ENCODE measurements around the gene SPIRE1. TPM values are rescaled to one million over a fixed set of nuclear protein-coding genes. Genes with fewer than 3 reads are reported as not detected.

Gene SPIRE1
- total RNA-seq, 1 experiment from 2014 or later, result 16.6 TPM

DNA sequence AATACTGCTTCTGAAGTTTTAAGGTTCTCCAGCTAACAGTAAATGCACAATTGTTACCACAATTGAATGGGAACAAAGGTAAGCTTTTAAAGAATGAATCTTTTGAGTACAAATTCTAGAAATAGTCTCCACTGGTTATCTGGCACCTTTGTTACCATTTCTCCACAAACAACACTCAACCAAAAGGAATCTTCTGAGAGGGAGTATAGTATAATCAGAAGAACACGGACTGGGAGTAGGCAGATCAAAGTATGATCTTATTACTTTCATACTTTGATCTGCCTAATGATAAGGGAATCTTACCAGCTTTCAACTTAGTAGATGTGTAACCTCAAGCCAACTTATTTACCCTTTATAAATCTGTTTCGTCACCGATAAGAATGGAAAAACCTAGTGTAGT is 43.3 kb upstream of the SPIRE1 start:
- peaks cover 5% of the 10 kb centered on the region for H3K79me1 ChIP-seq (ENCODE audit: insufficient read depth, low read depth, low read length, poor library complexity, severe bottlenecking)
- H3K4ac ChIP-seq (ENCODE audit: low read depth, low read length), result no peak overlapping the region
- H3K4me2 ChIP-seq (ENCODE audit: insufficient read depth, insufficient read length, low read length), result peak overlapping the region; percentile 89
- no peak overlapping the region for H4K8ac ChIP-seq (replicated peaks; ENCODE audit: insufficient read length, low read depth, low read length)
- no peak overlapping the region for H4K5ac ChIP-seq (ENCODE audit: insufficient read length, low read depth, low read length)
- H3K27ac ChIP-seq (ENCODE audit: insufficient read length, low read depth, low read length), result no peak overlapping the region
- H3K9me3 Mint-ChIP-seq, result peaks cover 3 to 4% of the 10 kb centered on the region in 2 experiments; a peak in 2 of 5 replicates
- no peak overlapping the region for H2BK120ac ChIP-seq (ENCODE audit: low read depth, low read length, poor library complexity, severe bottlenecking)
- H2BK5ac ChIP-seq (ENCODE audit: insufficient read length, low read length), result no peak overlapping the region
- H3K36me3 Mint-ChIP-seq (ENCODE audit: insufficient read depth in 1 of 3, low read depth in 3 of 3), result peaks cover 11 to 36% (median 27%) of the 10 kb centered on the region in 3 experiments; a peak in 6 of 7 replicates
- no peak overlapping the region for H2BK15ac ChIP-seq (ENCODE audit: low read depth, low read length)
- no peaks in the 10 kb centered on the region for H4K20me1 ChIP-seq (ENCODE audit: control insufficient read depth, insufficient read depth, insufficient read length)
- peaks cover 7% of the 10 kb centered on the region for H3K23me2 ChIP-seq (ENCODE audit: insufficient read length, low read depth, low read length, poor library complexity, severe bottlenecking)
- H3K27ac Mint-ChIP-seq, result no peak overlapping the region
- H3K23ac ChIP-seq (ENCODE audit: insufficient read length, low read depth, low read length), result no peak overlapping the region
- no peak overlapping the region for H2BK20ac ChIP-seq (ENCODE audit: low read depth, low read length, poor library complexity, severe bottlenecking)
- H3K14ac ChIP-seq (ENCODE audit: insufficient read depth, low read length), result no peak overlapping the region
- peaks cover 22 to 27% of the 10 kb centered on the region in 2 experiments for H3K4me1 Mint-ChIP-seq
- no peaks in the 10 kb centered on the region for H3K27me3 Mint-ChIP-seq (ENCODE audit: low read depth)
- H4K91ac ChIP-seq (ENCODE audit: insufficient read length, low read depth, low read length), result no peak overlapping the region
- H2AFZ ChIP-seq (ENCODE audit: low read length), result no peak overlapping the region
- H3K4me3 Mint-ChIP-seq, result peak overlapping the region; percentile 99
- no peaks in the 10 kb centered on the region; the same call in 1 of the 2 replicates for H3K4me1 ChIP-seq (ENCODE audit: insufficient read depth, low read length)
- no CpG with 5 or more reads among the region's 3 CpGs for WGBS (ENCODE audit: extremely low coverage, insufficient read length, low lambda C conversion rate)
- TF ChIP-seq, protein P1, sequence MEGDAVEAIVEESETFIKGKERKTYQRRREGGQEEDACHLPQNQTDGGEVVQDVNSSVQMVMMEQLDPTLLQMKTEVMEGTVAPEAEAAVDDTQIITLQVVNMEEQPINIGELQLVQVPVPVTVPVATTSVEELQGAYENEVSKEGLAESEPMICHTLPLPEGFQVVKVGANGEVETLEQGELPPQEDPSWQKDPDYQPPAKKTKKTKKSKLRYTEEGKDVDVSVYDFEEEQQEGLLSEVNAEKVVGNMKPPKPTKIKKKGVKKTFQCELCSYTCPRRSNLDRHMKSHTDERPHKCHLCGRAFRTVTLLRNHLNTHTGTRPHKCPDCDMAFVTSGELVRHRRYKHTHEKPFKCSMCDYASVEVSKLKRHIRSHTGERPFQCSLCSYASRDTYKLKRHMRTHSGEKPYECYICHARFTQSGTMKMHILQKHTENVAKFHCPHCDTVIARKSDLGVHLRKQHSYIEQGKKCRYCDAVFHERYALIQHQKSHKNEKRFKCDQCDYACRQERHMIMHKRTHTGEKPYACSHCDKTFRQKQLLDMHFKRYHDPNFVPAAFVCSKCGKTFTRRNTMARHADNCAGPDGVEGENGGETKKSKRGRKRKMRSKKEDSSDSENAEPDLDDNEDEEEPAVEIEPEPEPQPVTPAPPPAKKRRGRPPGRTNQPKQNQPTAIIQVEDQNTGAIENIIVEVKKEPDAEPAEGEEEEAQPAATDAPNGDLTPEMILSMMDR (conservative IDR thresholded peaks at IDR 0.05), result no peak
- no peaks in the 10 kb centered on the region; the same call in 1 of the 2 replicates for H3K27me3 ChIP-seq (ENCODE audit: insufficient read depth, low read length)
- H3K9me3 ChIP-seq (ENCODE audit: control insufficient read depth, low read depth, low read length), result no peaks in the 10 kb centered on the region
- no peak overlapping the region for H2BK12ac ChIP-seq (ENCODE audit: insufficient read length, low read depth, low read length)
- H3K79me2 ChIP-seq (ENCODE audit: insufficient read depth, low read length), result peaks cover 22% of the 10 kb centered on the region; the same call in 1 of the 2 replicates
- H3K9ac ChIP-seq (ENCODE audit: extremely low read depth, insufficient read length, low read length), result no peak overlapping the region
- no peak overlapping the region for H3T11ph ChIP-seq (ENCODE audit: low read length)
- no peak overlapping the region for H2AK5ac ChIP-seq (ENCODE audit: insufficient read length, low read length)
- no peak overlapping the region for H3K18ac ChIP-seq (ENCODE audit: insufficient read length, low read depth, low read length)
- H3K56ac ChIP-seq (ENCODE audit: insufficient read length, low read depth, low read length), result no peak overlapping the region
- DNase-seq, result no peak

All from H9 (cell line).